HepG2 (cell line): ENCODE results near the gene GALK2. TPM values are rescaled to one million over a fixed set of nuclear protein-coding genes. Genes with fewer than 3 reads are reported as not detected.

ENCODE experiments used
- CENPT ChIP-seq: sonication (generic); formaldehyde crosslinking; IDR thresholded peaks from 2 replicates; pipeline ENCODE4 v1.8.0; 2022; ENCODE audit warnings: low read depth, mild to moderate bottlenecking, moderate library complexity, missing genetic modification reagents
- DNMT3B ChIP-seq: conservative IDR thresholded peaks from 2 replicates; pipeline ENCODE4 v1.6.1; 2016; ENCODE audit warnings: missing biosample characterization, control low read depth
- GATAD1 ChIP-seq: IDR thresholded peaks from 2 replicates; pipeline ENCODE4 v1.6.1; 2016; ENCODE audit warnings: missing genetic modification reagents, missing compliant biosample characterization
- GLMP ChIP-seq: sonication (generic); formaldehyde crosslinking; IDR thresholded peaks from 2 replicates; pipeline ENCODE4 v1.9.0; 2021; ENCODE audit warnings: missing genetic modification reagents, mild to moderate bottlenecking, borderline replicate concordance
- HDAC1 ChIP-seq: sonication (generic); formaldehyde crosslinking; IDR thresholded peaks from 2 replicates; pipeline ENCODE4 v1.5.1; 2020; ENCODE audit warnings: mild to moderate bottlenecking, missing genetic modification reagents
- HNF1A ChIP-seq, 2 experiments: sonication (generic) in 1 of 2; formaldehyde crosslinking in 1 of 2; IDR thresholded peaks; 2 replicates each; pipeline versions ENCODE4 v1.4.0 to v1.6.1; 2016 to 2020; ENCODE audit warnings: borderline replicate concordance in 1 of 2, low read depth in 1 of 2, mild to moderate bottlenecking in 1 of 2, missing genetic modification reagents in 1 of 2
- JUN ChIP-seq: sonication (generic); formaldehyde crosslinking; IDR thresholded peaks from 2 replicates; pipeline ENCODE4 v1.4.0; 2020; ENCODE audit warnings: mild to moderate bottlenecking, missing genetic modification reagents
- KLF12 ChIP-seq: sonication (generic); formaldehyde crosslinking; IDR thresholded peaks from 2 replicates; pipeline ENCODE4 v1.4.0; 2020; ENCODE audit warnings: missing genetic modification reagents, borderline replicate concordance
- MXD1 ChIP-seq: sonication (generic); formaldehyde crosslinking; IDR thresholded peaks from 2 replicates; pipeline ENCODE4 v1.4.0; 2020; ENCODE audit warnings: mild to moderate bottlenecking, missing genetic modification reagents
- MXD3 ChIP-seq: IDR thresholded peaks from 2 replicates; pipeline ENCODE4 v1.6.1; 2016; ENCODE audit warnings: mild to moderate bottlenecking, missing biosample characterization, missing genetic modification reagents
- NFE2L2 ChIP-seq: fragments of 150-350 bp; IDR thresholded peaks from 2 replicates; pipeline ENCODE4 v1.6.1; 2014; ENCODE audit warnings: low read length
- NKX3-1 ChIP-seq: sonication (generic); formaldehyde crosslinking; IDR thresholded peaks from 2 replicates; pipeline ENCODE4 v1.5.0; 2020; ENCODE audit warnings: missing genetic modification reagents
- RFXAP ChIP-seq: sonication (generic); formaldehyde crosslinking; IDR thresholded peaks from 2 replicates; pipeline ENCODE4 v1.4.0; 2020; ENCODE audit warnings: missing genetic modification reagents, borderline replicate concordance
- SMAD9 ChIP-seq: sonication (generic); formaldehyde crosslinking; IDR thresholded peaks from 2 replicates; pipeline ENCODE4 v1.5.1; 2020; ENCODE audit warnings: mild to moderate bottlenecking, missing genetic modification reagents
- ZBTB21 ChIP-seq: sonication (generic); formaldehyde crosslinking; IDR thresholded peaks from 2 replicates; pipeline ENCODE4 v1.4.0; 2020; ENCODE audit warnings: missing genetic modification reagents
- ZNF550 ChIP-seq: sonication (generic); formaldehyde crosslinking; IDR thresholded peaks from 2 replicates; pipeline ENCODE4 v1.4.0; 2020; ENCODE audit warnings: mild to moderate bottlenecking, missing genetic modification reagents, borderline replicate concordance
- ZNF580 ChIP-seq: IDR thresholded peaks from 2 replicates; pipeline ENCODE4 v1.6.1; 2016; ENCODE audit warnings: low read depth, borderline replicate concordance
- ZNF709 ChIP-seq: sonication (generic); formaldehyde crosslinking; IDR thresholded peaks from 2 replicates; pipeline ENCODE4 v1.5.0; 2020; ENCODE audit warnings: mild to moderate bottlenecking, missing genetic modification reagents
- ZNF710 ChIP-seq: sonication (generic); formaldehyde crosslinking; IDR thresholded peaks from 2 replicates; pipeline ENCODE4 v1.5.0; 2020; ENCODE audit warnings: mild to moderate bottlenecking, missing genetic modification reagents, borderline replicate concordance
- polyA plus RNA-seq, 8 experiments: library from polyadenylated mRNA; depleted of rRNA in 3 of 8; stranded (reverse) in 7 of 8; unstranded in 1 of 8; fragments of >200 nt; fragmentation: Illumina TruSeq in 4 of 8; extraction: Trizol in 4 of 8; gene quantifications; 2 replicates each; pipeline versions ENCODE4 v1.2.1 to v1.2.3, GENCODE V29; 2011 to 2016; ENCODE audit warnings: low read depth in 4 of 8, missing spikeins in 1 of 8, mixed read lengths in 1 of 8; ENCODE audit not compliant: insufficient read depth in 1 of 8
- total RNA-seq, 5 experiments: library from RNA; depleted of rRNA; stranded (reverse); fragments of >200 nt; fragmentation: Illumina TruSeq; extraction: Trizol; gene quantifications; 2 replicates each; pipeline ENCODE4 v1.2.3, GENCODE V29; 2016; ENCODE audit warnings: low read depth in 1 of 5

GALK2 gene
- total and polyA plus RNA-seq, 2 of the 13 experiments (the other 11 are each of a cell fraction or from before 2014, with no cell fraction given): 17.6 to 32.8 TPM

- TF ChIP-seq MXD3 (CRISPR knock-in tag): peak; percentile 96
- no peak for TF ChIP-seq ZBTB21
- peak; percentile 55; the same call in 1 of the 2 replicates for TF ChIP-seq NKX3-1 (CRISPR knock-in tag)
- no peak for TF ChIP-seq ZNF550 (CRISPR knock-in tag)
- 0 out of 2 replicates have a peak, but pooled peaks have one; percentile 17 for TF ChIP-seq HDAC1 (CRISPR knock-in tag)
- no peak for TF ChIP-seq SMAD9 (CRISPR knock-in tag)
- TF ChIP-seq HNF1A (IDR thresholded peaks at IDR 0.05; ENCODE audit: low read depth): no peak
- peak; percentile 44; the same call in 1 of the 2 replicates for TF ChIP-seq HNF1A (CRISPR knock-in tag; IDR thresholded peaks at IDR 0.05; ENCODE audit: borderline replicate concordance)
- 0 out of 2 replicates have a peak, but pooled peaks have one; percentile 21 for TF ChIP-seq JUN
- no peak for TF ChIP-seq NFE2L2
- no peak; the same call in 1 of the 2 replicates for TF ChIP-seq DNMT3B (CRISPR knock-in tag)
- TF ChIP-seq ZNF580 (CRISPR knock-in tag): peak; percentile 76; the same call in 1 of the 2 replicates
- no peak for TF ChIP-seq KLF12 (CRISPR knock-in tag)
- peak; percentile 83 for TF ChIP-seq MXD1 (CRISPR knock-in tag)
- TF ChIP-seq GATAD1 (CRISPR knock-in tag): peak; percentile 58; the same call in 1 of the 2 replicates
- 0 out of 2 replicates have a peak, but pooled peaks have one; percentile 51 for TF ChIP-seq ZNF709 (CRISPR knock-in tag)
- TF ChIP-seq CENPT: no peak
- TF ChIP-seq GLMP (CRISPR knock-in tag): no peak
- TF ChIP-seq RFXAP (CRISPR knock-in tag): 0 out of 2 replicates have a peak, but pooled peaks have one; percentile 19
- TF ChIP-seq ZNF710 (CRISPR knock-in tag): peak; percentile 44; the same call in 1 of the 2 replicates
Measured at GRCh38 chr15:49169880-49170597, at the start of gene GALK2 (continued).
